C4-2B (cell line): Measurements from ENCODE around the gene PRKCE.

Source experiments
- CTCF ChIP-seq: fragments of 450-650 bp; conservative IDR thresholded peaks from 2 replicates; pipeline ENCODE4 v1.5.1; 2017; ENCODE audit warnings: mild to moderate bottlenecking
- ZFX ChIP-seq: fragments of 450-650 bp; IDR thresholded peaks from 2 replicates; pipeline ENCODE4 v1.6.1; 2017

- no peak for TF ChIP-seq CTCF
- no peak for TF ChIP-seq ZFX
These were observed 182.9 kb downstream of the PRKCE start for GRCh38 chr2:45834372-45834771.
